ENCODE results near the gene GRM8. TPM values are rescaled to one million over a fixed set of nuclear protein-coding genes. Genes with fewer than 3 reads are reported as not detected.

Gene GRM8
- polyA plus RNA-seq, 1 donor (not counting 4 experiments of a cell fraction or from before 2014, with no cell fraction given) = not detected

DNA sequence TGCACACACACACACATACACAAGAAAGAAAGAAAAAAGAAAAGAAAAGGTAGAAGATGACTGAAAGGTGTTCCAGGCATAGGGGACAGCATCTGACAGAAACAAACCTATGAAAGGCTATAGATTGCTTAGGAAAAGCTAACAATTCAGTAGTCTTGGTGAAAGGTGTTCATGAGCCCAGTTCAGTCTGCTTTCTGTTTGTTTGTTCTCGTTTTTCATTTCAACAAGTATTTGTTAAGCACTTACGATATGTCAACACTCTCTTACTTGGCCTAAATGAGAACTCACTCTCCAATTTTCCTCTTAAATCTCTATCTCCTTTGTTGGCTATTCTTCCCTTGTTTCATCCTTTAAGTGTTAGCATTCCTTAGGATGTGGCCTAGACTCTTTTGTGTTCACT lies 133.2 kb downstream of the GRM8 start:
- DNase-seq (ENCODE audit: low read depth, low spot score) = no peak
- no peak overlapping the region for H2AFZ ChIP-seq (ENCODE audit: control insufficient read depth, low read length)
- H3K27me3 ChIP-seq (ENCODE audit: control insufficient read depth, extremely low read depth, insufficient read depth, low read length) = no peaks in the 10 kb centered on the region
- no peaks in the 10 kb centered on the region for H3K36me3 ChIP-seq (ENCODE audit: control insufficient read depth in 2 of 2, extremely low read depth in 1 of 2, insufficient read depth in 2 of 2, low read length in 2 of 2)
- H3K9ac ChIP-seq (ENCODE audit: control insufficient read depth, extremely low read depth, insufficient read depth, low read length) = no peak overlapping the region
- H3K4me3 ChIP-seq (ENCODE audit: control insufficient read depth in 2 of 3, extremely low read depth in 1 of 3, insufficient read depth in 2 of 3, low read depth in 1 of 3, low read length in 3 of 3) = no peak overlapping the region
- no peaks in the 10 kb centered on the region for H3K79me2 ChIP-seq (ENCODE audit: control insufficient read depth, insufficient read depth, low read length)
- no peak overlapping the region for H3K27ac ChIP-seq (ENCODE audit: control insufficient read depth, insufficient read depth, low read length)
- H4K20me1 ChIP-seq (ENCODE audit: control insufficient read depth, extremely low read depth, insufficient read depth, low read length) = no peaks in the 10 kb centered on the region
- no peaks in the 10 kb centered on the region for H3K9me3 ChIP-seq (ENCODE audit: control insufficient read depth, low read depth, low read length)
- no peak for FAIRE-seq
- no peak for TF ChIP-seq EZH2 (IDR thresholded peaks at IDR 0.05; ENCODE audit: low read length)
- TF ChIP-seq, protein P1, sequence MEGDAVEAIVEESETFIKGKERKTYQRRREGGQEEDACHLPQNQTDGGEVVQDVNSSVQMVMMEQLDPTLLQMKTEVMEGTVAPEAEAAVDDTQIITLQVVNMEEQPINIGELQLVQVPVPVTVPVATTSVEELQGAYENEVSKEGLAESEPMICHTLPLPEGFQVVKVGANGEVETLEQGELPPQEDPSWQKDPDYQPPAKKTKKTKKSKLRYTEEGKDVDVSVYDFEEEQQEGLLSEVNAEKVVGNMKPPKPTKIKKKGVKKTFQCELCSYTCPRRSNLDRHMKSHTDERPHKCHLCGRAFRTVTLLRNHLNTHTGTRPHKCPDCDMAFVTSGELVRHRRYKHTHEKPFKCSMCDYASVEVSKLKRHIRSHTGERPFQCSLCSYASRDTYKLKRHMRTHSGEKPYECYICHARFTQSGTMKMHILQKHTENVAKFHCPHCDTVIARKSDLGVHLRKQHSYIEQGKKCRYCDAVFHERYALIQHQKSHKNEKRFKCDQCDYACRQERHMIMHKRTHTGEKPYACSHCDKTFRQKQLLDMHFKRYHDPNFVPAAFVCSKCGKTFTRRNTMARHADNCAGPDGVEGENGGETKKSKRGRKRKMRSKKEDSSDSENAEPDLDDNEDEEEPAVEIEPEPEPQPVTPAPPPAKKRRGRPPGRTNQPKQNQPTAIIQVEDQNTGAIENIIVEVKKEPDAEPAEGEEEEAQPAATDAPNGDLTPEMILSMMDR (optimal IDR thresholded peaks at IDR 0.05 in 1 of 3, IDR thresholded peaks at IDR 0.05 in 1 of 3, conservative IDR thresholded peaks at IDR 0.05 in 1 of 3; ENCODE audit: extremely low read depth in 1 of 3, insufficient read depth in 2 of 3, low read length in 3 of 3) = no peak
- no peak overlapping the region for H3K4me2 ChIP-seq (ENCODE audit: control insufficient read depth, extremely low read depth, insufficient read depth, low read depth, low read length)
- no peaks in the 10 kb centered on the region for H3K4me1 ChIP-seq (ENCODE audit: control insufficient read depth, extremely low read depth, insufficient read depth, low read length)
- dilution Hi-C loops (cut with MboI; ENCODE audit: extremely low pct_ligation_motif_present, low sequenced_read_pairs) = no loop called here
- no peaks in the 10 kb centered on the region for H3K9me1 ChIP-seq (ENCODE audit: control insufficient read depth, extremely low read depth, insufficient read depth, low read length)

GRCh38 chr7:127114742-127115265 lies 137.9 kb downstream of the GRM8 start:
- H3K9me3 ChIP-seq (ENCODE audit: control insufficient read depth, low read depth, low read length) = no peaks in the 10 kb centered on the region
- H4K20me1 ChIP-seq (ENCODE audit: control insufficient read depth, extremely low read depth, insufficient read depth, low read length) = no peaks in the 10 kb centered on the region
- no peak overlapping the region for H3K4me3 ChIP-seq (ENCODE audit: control insufficient read depth in 2 of 3, extremely low read depth in 1 of 3, insufficient read depth in 2 of 3, low read depth in 1 of 3, low read length in 3 of 3)
- dilution Hi-C loops (cut with MboI; ENCODE audit: extremely low pct_ligation_motif_present, low sequenced_read_pairs) = no loop called here
- H3K4me2 ChIP-seq (ENCODE audit: control insufficient read depth, extremely low read depth, insufficient read depth, low read depth, low read length) = no peak overlapping the region
- FAIRE-seq = no peak
- DNase-seq (ENCODE audit: low read depth, low spot score) = no peak
- no peaks in the 10 kb centered on the region for H3K36me3 ChIP-seq (ENCODE audit: control insufficient read depth in 2 of 2, extremely low read depth in 1 of 2, insufficient read depth in 2 of 2, low read length in 2 of 2)
- H3K27me3 ChIP-seq (ENCODE audit: control insufficient read depth, extremely low read depth, insufficient read depth, low read length) = no peaks in the 10 kb centered on the region
- no peaks in the 10 kb centered on the region for H3K4me1 ChIP-seq (ENCODE audit: control insufficient read depth, extremely low read depth, insufficient read depth, low read length)
- TF ChIP-seq, protein P1 (optimal IDR thresholded peaks at IDR 0.05 in 1 of 3, IDR thresholded peaks at IDR 0.05 in 1 of 3, conservative IDR thresholded peaks at IDR 0.05 in 1 of 3; ENCODE audit: extremely low read depth in 1 of 3, insufficient read depth in 2 of 3, low read length in 3 of 3) = no peak
- no peak for TF ChIP-seq EZH2 (IDR thresholded peaks at IDR 0.05; ENCODE audit: low read length)
- no peak overlapping the region for H3K9ac ChIP-seq (ENCODE audit: control insufficient read depth, extremely low read depth, insufficient read depth, low read length)
- no peak overlapping the region for H3K27ac ChIP-seq (ENCODE audit: control insufficient read depth, insufficient read depth, low read length)
- no peaks in the 10 kb centered on the region for H3K9me1 ChIP-seq (ENCODE audit: control insufficient read depth, extremely low read depth, insufficient read depth, low read length)
- no peak overlapping the region for H2AFZ ChIP-seq (ENCODE audit: control insufficient read depth, low read length)
- H3K79me2 ChIP-seq (ENCODE audit: control insufficient read depth, insufficient read depth, low read length) = no peaks in the 10 kb centered on the region
